RPMI7951 (cell line): ENCODE data around the gene ARHGAP26. TPM values are rescaled to one million over a fixed set of nuclear protein-coding genes. Genes with fewer than 3 reads are reported as not detected.
A peak's percentile ranks its signal among the peaks of the same experiment; 100 is the strongest.
"Not testable (repeated sequence)": the region's sequence is repeated elsewhere in the genome, so short reads cannot be mapped to it uniquely, and the experiment has no call there.

Experiments
- DNase-seq: peaks from one replicate; pipeline ENCODE4 v3.0.0-alpha.2; 2012; ENCODE audit warnings: low read depth
- total RNA-seq: library from RNA; depleted of rRNA; stranded (reverse); fragments of >200 nt; shearing (Covaris generic); gene quantifications from 2 replicates; pipeline ENCODE4 v1.2.3, GENCODE V29; 2014

Gene ARHGAP26
- total RNA-seq, 1 experiment from 2014 or later: 1.1 TPM

- DNase-seq: no peak
Measured at GRCh38 chr5:142931896-142932686, 161.9 kb downstream of the ARHGAP26 start.

DNA sequence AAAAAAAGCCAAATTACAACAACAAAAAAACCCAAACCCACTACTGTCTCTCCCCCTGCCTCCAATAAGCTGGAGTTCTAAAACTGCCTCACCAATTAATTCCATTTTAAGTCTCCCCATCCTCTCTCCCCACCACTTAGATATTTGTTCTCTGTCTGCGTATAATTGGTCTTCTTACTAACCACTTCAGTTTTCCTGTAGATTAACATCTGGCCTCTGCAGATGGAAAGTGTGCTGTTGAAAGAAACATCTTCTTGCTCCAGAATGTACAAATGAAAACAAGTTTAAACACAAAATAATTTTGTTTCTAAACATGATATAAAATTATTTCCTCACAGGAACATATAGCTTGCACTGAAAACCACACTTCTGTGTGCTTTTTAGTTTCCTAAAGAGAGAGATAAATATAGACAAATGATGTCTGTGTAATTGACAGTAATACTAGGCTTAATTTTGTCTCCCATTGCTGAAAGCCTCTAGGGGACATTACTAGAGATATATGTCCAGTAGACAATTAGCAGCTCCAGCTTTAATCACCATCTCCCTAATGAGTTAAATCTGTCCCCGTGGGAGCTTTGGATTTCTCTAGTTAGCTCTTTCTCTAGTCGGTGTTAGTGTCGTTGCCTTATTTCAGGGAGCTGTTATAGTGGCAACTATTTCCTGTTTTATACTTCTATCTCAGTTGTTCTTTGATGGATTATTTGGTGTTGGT, 164.0 kb downstream of the ARHGAP26 start:
- no peak for DNase-seq

GRCh38 chr5:142935014-142935413, 164.8 kb downstream of the ARHGAP26 start:
- DNase-seq: no peak

- DNase-seq: peak; percentile 34
Measured at GRCh38 chr5:142937374-142937773, 167.2 kb downstream of the ARHGAP26 start.

DNA sequence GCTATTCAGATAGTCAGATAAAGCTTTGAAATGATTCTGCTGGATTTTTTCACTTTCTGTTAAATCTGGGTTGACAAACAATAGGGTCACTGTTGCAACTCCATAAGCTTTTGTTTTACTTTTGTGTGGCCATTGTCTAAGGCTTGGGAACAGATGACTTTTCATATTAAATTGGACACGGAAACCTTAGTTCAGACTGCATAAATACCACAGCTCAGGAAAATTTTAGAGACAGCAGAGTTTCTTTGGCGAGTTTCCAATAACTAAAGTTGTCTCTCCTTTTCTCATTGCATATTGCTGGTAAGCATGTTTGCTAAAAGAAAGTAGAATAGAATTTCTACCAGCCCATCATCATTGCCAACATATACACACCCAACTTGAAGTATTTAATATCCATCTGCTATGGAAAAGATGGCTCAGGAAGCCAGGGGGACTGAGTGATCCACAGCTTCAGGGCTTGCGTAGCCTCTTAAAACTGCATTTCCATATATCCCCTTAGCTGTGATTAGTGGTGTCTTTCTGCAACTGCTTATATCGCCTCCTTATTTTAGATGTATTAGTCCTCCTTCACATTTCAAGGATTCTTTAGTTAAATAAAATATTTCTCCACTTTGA, 168.2 kb downstream of the ARHGAP26 start:
- peak; percentile 7 for DNase-seq

DNA sequence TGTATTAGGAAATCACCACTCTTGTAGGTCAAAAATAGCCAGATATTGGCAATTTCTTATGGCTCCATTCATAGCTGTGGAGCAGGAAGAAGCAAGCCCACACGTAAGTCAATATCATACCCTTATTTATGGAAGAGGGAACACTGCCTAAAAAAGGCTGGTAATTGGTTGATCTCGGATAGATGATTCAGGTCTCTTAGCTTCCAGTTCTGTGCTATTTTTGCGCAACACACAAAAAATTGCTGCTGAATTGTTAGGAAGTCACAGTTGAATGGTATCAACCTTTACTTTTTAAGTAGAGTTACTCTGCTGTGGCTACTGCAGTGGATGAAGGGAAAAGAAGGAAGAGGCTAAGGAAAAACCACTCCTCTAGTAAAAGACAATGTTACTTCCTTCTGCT, 168.8 kb downstream of the ARHGAP26 start:
- no peak for DNase-seq

- DNase-seq: no peak
Measured at GRCh38 chr5:142939884-142940283, 169.7 kb downstream of the ARHGAP26 start.

GRCh38 chr5:142941245-142941644, 171.1 kb downstream of the ARHGAP26 start:
- no peak for DNase-seq

- DNase-seq: no peak
Measured at GRCh38 chr5:142942901-142943300, 172.7 kb downstream of the ARHGAP26 start.

- DNase-seq: no peak
Measured at GRCh38 chr5:142944140-142944539, 174.0 kb downstream of the ARHGAP26 start.

- no peak for DNase-seq
Measured at GRCh38 chr5:142945321-142945720, 175.1 kb downstream of the ARHGAP26 start.

DNA sequence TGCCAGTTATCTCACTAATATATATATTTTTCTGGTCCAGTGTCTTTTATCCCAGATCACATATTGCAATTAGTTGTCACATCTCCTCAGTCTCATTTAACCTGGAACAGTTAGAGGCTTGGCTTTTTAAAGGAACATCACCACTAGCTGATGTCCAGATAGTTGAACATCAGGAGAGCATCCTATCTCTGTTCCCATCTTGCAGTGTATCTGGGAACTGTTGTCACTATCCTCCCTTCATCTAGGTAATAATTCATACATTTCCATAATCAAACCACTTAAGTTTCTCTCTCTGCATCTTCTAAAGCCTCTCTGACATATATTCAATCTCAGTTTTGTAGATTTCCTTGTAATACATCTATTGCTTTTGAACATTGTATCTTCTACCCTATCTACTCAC, 175.7 kb downstream of the ARHGAP26 start:
- no peak for DNase-seq

DNA sequence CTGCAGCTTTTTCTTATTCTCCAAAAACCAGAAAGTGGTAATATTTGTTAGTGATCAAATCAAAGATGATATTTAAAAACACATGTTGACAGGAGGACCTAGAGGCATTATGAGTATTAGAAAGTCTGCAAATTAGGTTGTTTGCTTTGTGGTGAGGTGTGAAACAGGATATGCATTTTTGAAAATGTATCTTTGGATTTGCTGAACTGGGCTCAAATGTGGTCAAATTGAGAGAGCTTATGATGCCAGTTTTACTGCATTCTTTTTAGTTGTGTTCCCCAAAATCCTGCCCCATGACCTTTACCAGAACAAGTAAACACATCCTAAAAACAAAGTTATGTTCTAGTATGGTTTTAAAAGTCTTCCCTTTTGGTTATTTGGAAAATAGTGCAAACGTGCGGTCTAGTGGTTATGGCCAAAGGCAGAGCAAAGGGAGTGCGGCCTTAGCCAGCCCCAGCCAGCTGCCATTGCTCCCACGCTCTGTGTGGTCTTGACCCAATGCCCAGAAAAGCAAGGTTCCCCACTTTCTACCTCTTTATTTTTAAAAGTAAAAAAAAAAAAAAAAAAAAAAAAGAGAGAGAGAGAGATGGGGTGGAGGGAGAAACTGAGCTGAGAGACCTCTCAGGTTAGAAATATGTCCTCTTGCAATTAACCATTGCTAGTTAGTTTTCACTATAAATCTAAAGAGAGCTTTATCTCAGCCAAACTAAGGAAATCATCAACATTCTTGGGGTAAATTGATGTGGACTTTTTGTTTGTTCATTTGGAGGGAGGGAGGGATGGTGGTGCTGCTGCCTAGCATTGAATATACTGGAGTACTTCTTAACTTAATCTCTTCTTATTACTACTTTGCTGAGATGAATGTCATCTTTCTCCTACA, 176.6 kb downstream of the ARHGAP26 start:
- no peak for DNase-seq

- DNase-seq: no peak
Measured at GRCh38 chr5:142947427-142947709, 177.2 kb downstream of the ARHGAP26 start.

GRCh38 chr5:142952229-142952628, 182.1 kb downstream of the ARHGAP26 start:
- no peak for DNase-seq

DNA sequence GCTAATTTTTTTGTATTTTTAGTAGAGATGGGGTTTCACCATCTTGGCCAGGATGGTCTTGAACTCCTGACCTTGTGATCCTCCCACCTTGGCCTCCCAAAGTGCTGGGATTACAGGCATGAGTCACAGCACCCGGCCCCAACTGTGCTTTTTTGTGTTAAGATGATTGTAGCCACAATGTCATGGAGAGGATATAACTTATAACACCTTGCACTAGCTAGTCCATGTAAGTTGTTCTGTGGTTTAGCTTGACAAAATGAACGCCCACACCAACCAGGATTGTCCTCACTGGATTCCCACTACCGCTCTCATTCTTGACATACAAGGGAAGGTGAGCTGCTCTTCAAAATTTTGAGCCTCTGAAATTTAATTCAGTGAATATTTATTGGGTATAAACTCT, 182.7 kb downstream of the ARHGAP26 start:
- not testable (repeated sequence) for DNase-seq

GRCh38 chr5:142954455-142954854, 184.3 kb downstream of the ARHGAP26 start:
- no peak for DNase-seq

GRCh38 chr5:142955628-142956027, 185.5 kb downstream of the ARHGAP26 start:
- no peak for DNase-seq

GRCh38 chr5:142957528-142957927, 187.4 kb downstream of the ARHGAP26 start:
- no peak for DNase-seq

- no peak for DNase-seq
Measured at GRCh38 chr5:142958944-142959682, 188.9 kb downstream of the ARHGAP26 start.
